ENCODE results near the gene NIPBL. TPM values are rescaled to one million over a fixed set of nuclear protein-coding genes. Genes with fewer than 3 reads are reported as not detected.

NIPBL gene
- total RNA-seq, 2 experiments from 2014 or later: 108 to 120 TPM

- no peaks in the 10 kb centered on the region for H3K36me3 ChIP-seq (ENCODE audit: insufficient read depth, low read length)
- Mint-ChIP-seq H3K27ac (no peak overlapping the region), H3K36me3 (ENCODE audit: low read depth) (peaks cover 15% of the 10 kb centered on the region), H3K4me3 (no peak overlapping the region), H3K9me3 (no peaks in the 10 kb centered on the region), H3K4me1 (ENCODE audit: low read depth) (peaks cover 64% of the 10 kb centered on the region), H3K27me3 (no peaks in the 10 kb centered on the region)
- POLR2A ChIA-PET: no interaction called here
- no peaks in the 10 kb centered on the region for H3K4me1 ChIP-seq (ENCODE audit: insufficient read depth, low read length)
- no peaks in the 10 kb centered on the region for H3K9me3 ChIP-seq (ENCODE audit: control insufficient read depth in 1 of 2, insufficient read depth in 1 of 2, low read length in 2 of 2)
- ATAC-seq (ENCODE audit: poor library complexity): no peak
- no peak overlapping the region for H3K4me3 ChIP-seq (ENCODE audit: low read length)
- no peak for DNase-seq
- CTCF ChIA-PET: no interaction called here
- TF ChIP-seq CTCF (IDR thresholded peaks at IDR 0.05): no peak
- no peak overlapping the region for H3K27ac ChIP-seq (ENCODE audit: low read depth in 1 of 2, low read length in 2 of 2)
- H3K27me3 ChIP-seq (ENCODE audit: control insufficient read depth in 1 of 2, insufficient read depth in 2 of 2, low read length in 2 of 2): no peaks in the 10 kb centered on the region
- intact Hi-C loops (cut with DNase I, micrococcal nuclease): no loop called here
Measured at GRCh38 chr5:36919650-36920049, 43.1 kb downstream of the NIPBL start.

- Histone ChIP-seq H3K4me1 (ENCODE audit: insufficient read depth, low read length) (peaks cover 6% of the 10 kb centered on the region), H3K36me3 (ENCODE audit: insufficient read depth, low read length) (no peaks in the 10 kb centered on the region), H3K4me3 (ENCODE audit: low read length) (no peak overlapping the region), H3K9me3 (ENCODE audit: control insufficient read depth in 1 of 2, insufficient read depth in 1 of 2, low read length in 2 of 2) (no peaks in the 10 kb centered on the region), H3K27ac (ENCODE audit: low read depth in 1 of 2, low read length in 2 of 2) (no peak overlapping the region), H3K27me3 (ENCODE audit: control insufficient read depth in 1 of 2, insufficient read depth in 2 of 2, low read length in 2 of 2) (no peaks in the 10 kb centered on the region)
- Mint-ChIP-seq H3K9me3 (peaks cover 3% of the 10 kb centered on the region), H3K4me3 (peak overlapping the region; percentile 7), H3K27ac (no peak overlapping the region), H3K27me3 (no peaks in the 10 kb centered on the region), H3K36me3 (ENCODE audit: low read depth) (peaks cover 5% of the 10 kb centered on the region), H3K4me1 (ENCODE audit: low read depth) (peaks cover 85% of the 10 kb centered on the region)
- ATAC-seq (ENCODE audit: poor library complexity): no peak
- intact Hi-C loops (cut with DNase I, micrococcal nuclease): no loop called here
- DNase-seq: no peak
- CTCF ChIA-PET: no interaction called here
- TF ChIP-seq CTCF (IDR thresholded peaks at IDR 0.05): no peak
- POLR2A ChIA-PET: interaction anchor here (1.0 kb wide), 1 partner anchor 53 kb away, joined by 3 read pairs; no protein-coding TSS in a partner anchor
Measured at GRCh38 chr5:36928947-36929346, 52.4 kb downstream of the NIPBL start.

GRCh38 chr5:36929438-36929837, 52.9 kb downstream of the NIPBL start:
- peaks cover 5% of the 10 kb centered on the region for H3K36me3 Mint-ChIP-seq (ENCODE audit: low read depth)
- no peak overlapping the region for H3K4me3 ChIP-seq (ENCODE audit: low read length)
- H3K4me1 ChIP-seq (ENCODE audit: insufficient read depth, low read length): peaks cover 6% of the 10 kb centered on the region
- DNase-seq (no peak), ATAC-seq (ENCODE audit: poor library complexity) (no peak)
- H3K36me3 ChIP-seq (ENCODE audit: insufficient read depth, low read length): no peaks in the 10 kb centered on the region
- H3K9me3 Mint-ChIP-seq: peaks cover 3% of the 10 kb centered on the region
- no peaks in the 10 kb centered on the region for H3K27me3 ChIP-seq (ENCODE audit: control insufficient read depth in 1 of 2, insufficient read depth in 2 of 2, low read length in 2 of 2)
- H3K4me1 Mint-ChIP-seq (ENCODE audit: low read depth): peaks cover 85% of the 10 kb centered on the region
- POLR2A ChIA-PET: interaction anchor here (1.0 kb wide), 1 partner anchor 54 kb away, joined by 3 read pairs; no protein-coding TSS in a partner anchor
- intact Hi-C loops (cut with DNase I, micrococcal nuclease): no loop called here
- CTCF ChIA-PET: interaction anchor here (1.2 kb wide), 1 partner anchor 62 kb away, joined by 3 read pairs; no protein-coding TSS in a partner anchor
- no peak for TF ChIP-seq CTCF (IDR thresholded peaks at IDR 0.05)
- H3K9me3 ChIP-seq (ENCODE audit: control insufficient read depth in 1 of 2, insufficient read depth in 1 of 2, low read length in 2 of 2): no peaks in the 10 kb centered on the region
- H3K4me3 Mint-ChIP-seq: peak overlapping the region; percentile 7
- H3K27ac Mint-ChIP-seq: no peak overlapping the region
- no peaks in the 10 kb centered on the region for H3K27me3 Mint-ChIP-seq
- H3K27ac ChIP-seq (ENCODE audit: low read depth in 1 of 2, low read length in 2 of 2): no peak overlapping the region
